ENCODE data around the gene MCCC2. TPM values are rescaled to one million over a fixed set of nuclear protein-coding genes. Genes with fewer than 3 reads are reported as not detected.

The MCCC2 gene
- total RNA-seq, 1 experiment from 2014 or later, result 113 TPM

GRCh38 chr5:71666321-71666720 lies 79.2 kb downstream of the MCCC2 start:
- no peaks in the 10 kb centered on the region for H3K9me3 ChIP-seq
- no peak overlapping the region for H3K27ac Mint-ChIP-seq (ENCODE audit: unreplicated experiment)
- no peak for TF ChIP-seq CTCF (IDR thresholded peaks at IDR 0.05; ENCODE audit: insufficient read depth in 1 of 2, low read depth in 1 of 2, low read length in 1 of 2, severe bottlenecking in 1 of 2, unreplicated experiment in 1 of 2)
- DNase-seq, result no peak
- H3K27me3 ChIP-seq (replicated peaks; ENCODE audit: control insufficient read depth, insufficient read depth, low read length), result no peaks in the 10 kb centered on the region
- H3K4me3 Mint-ChIP-seq (ENCODE audit: unreplicated experiment), result no peak overlapping the region
- no peaks in the 10 kb centered on the region for H3K4me1 ChIP-seq
- BruUV-seq (replicated peaks), result no TSS peak
- no peaks in the 10 kb centered on the region for H3K36me3 Mint-ChIP-seq (ENCODE audit: insufficient read depth, unreplicated experiment)
- intact Hi-C loops (cut with micrococcal nuclease; ENCODE audit: unreplicated experiment), result no loop called here
- H3K4me1 Mint-ChIP-seq (ENCODE audit: low read depth, unreplicated experiment), result no peaks in the 10 kb centered on the region
- ChIA-PET CTCF (no interaction called here), POLR2A (interaction anchor here (0.6 kb wide), 1 partner anchor 207 kb away, joined by 4 read pairs; no protein-coding TSS in a partner anchor)
- no peaks in the 10 kb centered on the region for H3K36me3 ChIP-seq (ENCODE audit: control insufficient read depth, insufficient read depth, low read length)
- no peaks in the 10 kb centered on the region for H3K9me3 Mint-ChIP-seq (ENCODE audit: unreplicated experiment)
- H3K27me3 Mint-ChIP-seq (ENCODE audit: insufficient read depth, unreplicated experiment), result peaks cover 5% of the 10 kb centered on the region
- H3K4me3 ChIP-seq (ENCODE audit: low read depth, low read length), result no peak overlapping the region

GRCh38 chr5:71677977-71678376 lies 90.8 kb downstream of the MCCC2 start:
- Histone ChIP-seq H3K27me3 (replicated peaks; ENCODE audit: control insufficient read depth, insufficient read depth, low read length) (no peaks in the 10 kb centered on the region), H3K4me1 (no peaks in the 10 kb centered on the region), H3K9me3 (no peaks in the 10 kb centered on the region), H3K36me3 (ENCODE audit: control insufficient read depth, insufficient read depth, low read length) (no peaks in the 10 kb centered on the region), H3K4me3 (ENCODE audit: low read depth, low read length) (no peak overlapping the region)
- DNase-seq, result no peak
- TF ChIP-seq CTCF (IDR thresholded peaks at IDR 0.05; ENCODE audit: insufficient read depth in 1 of 2, low read depth in 1 of 2, low read length in 1 of 2, severe bottlenecking in 1 of 2, unreplicated experiment in 1 of 2), result no peak
- Mint-ChIP-seq H3K4me1 (ENCODE audit: low read depth, unreplicated experiment) (no peaks in the 10 kb centered on the region), H3K27ac (ENCODE audit: unreplicated experiment) (no peak overlapping the region), H3K27me3 (ENCODE audit: insufficient read depth, unreplicated experiment) (peaks cover 10% of the 10 kb centered on the region), H3K36me3 (ENCODE audit: insufficient read depth, unreplicated experiment) (no peaks in the 10 kb centered on the region), H3K4me3 (ENCODE audit: unreplicated experiment) (no peak overlapping the region), H3K9me3 (ENCODE audit: unreplicated experiment) (no peaks in the 10 kb centered on the region)
- BruUV-seq (replicated peaks), result no TSS peak
- intact Hi-C loops (cut with micrococcal nuclease; ENCODE audit: unreplicated experiment), result no loop called here
- CTCF ChIA-PET, result no interaction called here
- POLR2A ChIA-PET, result no interaction called here

- POLR2A ChIA-PET, result no interaction called here
- Histone ChIP-seq H3K4me1 (no peaks in the 10 kb centered on the region), H3K36me3 (ENCODE audit: control insufficient read depth, insufficient read depth, low read length) (no peaks in the 10 kb centered on the region), H3K27me3 (replicated peaks; ENCODE audit: control insufficient read depth, insufficient read depth, low read length) (no peaks in the 10 kb centered on the region), H3K9me3 (no peaks in the 10 kb centered on the region), H3K4me3 (ENCODE audit: low read depth, low read length) (no peak overlapping the region)
- peaks cover 8% of the 10 kb centered on the region for H3K27me3 Mint-ChIP-seq (ENCODE audit: insufficient read depth, unreplicated experiment)
- no TSS peak for BruUV-seq (replicated peaks)
- no peaks in the 10 kb centered on the region for H3K36me3 Mint-ChIP-seq (ENCODE audit: insufficient read depth, unreplicated experiment)
- CTCF ChIA-PET, result no interaction called here
- H3K9me3 Mint-ChIP-seq (ENCODE audit: unreplicated experiment), result no peaks in the 10 kb centered on the region
- H3K27ac Mint-ChIP-seq (ENCODE audit: unreplicated experiment), result no peak overlapping the region
- H3K4me3 Mint-ChIP-seq (ENCODE audit: unreplicated experiment), result no peak overlapping the region
- no peak for TF ChIP-seq CTCF (IDR thresholded peaks at IDR 0.05; ENCODE audit: insufficient read depth in 1 of 2, low read depth in 1 of 2, low read length in 1 of 2, severe bottlenecking in 1 of 2, unreplicated experiment in 1 of 2)
- no peak for DNase-seq
- intact Hi-C loops (cut with micrococcal nuclease; ENCODE audit: unreplicated experiment), result no loop called here
- no peaks in the 10 kb centered on the region for H3K4me1 Mint-ChIP-seq (ENCODE audit: low read depth, unreplicated experiment)
These were observed 92.6 kb downstream of the MCCC2 start for GRCh38 chr5:71679714-71680113.
